Activated naive CD8-positive, alpha-beta T cell (primary cell): Measurements from ENCODE around the gene FAM3B.
A peak's percentile ranks its signal among the peaks of the same experiment; 100 is the strongest.

Experiments
- H3K27ac Mint-ChIP-seq: one replicate; pipeline ENCODE4 v1.8.0; 2021; ENCODE audit warnings: mixed read lengths
- H3K27me3 Mint-ChIP-seq: one replicate; pipeline ENCODE4 v1.8.0; 2021; ENCODE audit warnings: mixed read lengths
- H3K36me3 Mint-ChIP-seq: one replicate; pipeline ENCODE4 v1.8.0; 2021; ENCODE audit warnings: mixed read lengths
- H3K4me1 Mint-ChIP-seq: one replicate; pipeline ENCODE4 v1.8.0; 2021; ENCODE audit warnings: low read depth, mixed read lengths
- H3K4me3 Mint-ChIP-seq: one replicate; pipeline ENCODE4 v1.8.0; 2021; ENCODE audit warnings: mild to moderate bottlenecking, mixed read lengths
- H3K9me3 Mint-ChIP-seq: one replicate; pipeline ENCODE4 v1.8.0; 2021; ENCODE audit warnings: low read depth, mixed read lengths

Gene FAM3B

DNA sequence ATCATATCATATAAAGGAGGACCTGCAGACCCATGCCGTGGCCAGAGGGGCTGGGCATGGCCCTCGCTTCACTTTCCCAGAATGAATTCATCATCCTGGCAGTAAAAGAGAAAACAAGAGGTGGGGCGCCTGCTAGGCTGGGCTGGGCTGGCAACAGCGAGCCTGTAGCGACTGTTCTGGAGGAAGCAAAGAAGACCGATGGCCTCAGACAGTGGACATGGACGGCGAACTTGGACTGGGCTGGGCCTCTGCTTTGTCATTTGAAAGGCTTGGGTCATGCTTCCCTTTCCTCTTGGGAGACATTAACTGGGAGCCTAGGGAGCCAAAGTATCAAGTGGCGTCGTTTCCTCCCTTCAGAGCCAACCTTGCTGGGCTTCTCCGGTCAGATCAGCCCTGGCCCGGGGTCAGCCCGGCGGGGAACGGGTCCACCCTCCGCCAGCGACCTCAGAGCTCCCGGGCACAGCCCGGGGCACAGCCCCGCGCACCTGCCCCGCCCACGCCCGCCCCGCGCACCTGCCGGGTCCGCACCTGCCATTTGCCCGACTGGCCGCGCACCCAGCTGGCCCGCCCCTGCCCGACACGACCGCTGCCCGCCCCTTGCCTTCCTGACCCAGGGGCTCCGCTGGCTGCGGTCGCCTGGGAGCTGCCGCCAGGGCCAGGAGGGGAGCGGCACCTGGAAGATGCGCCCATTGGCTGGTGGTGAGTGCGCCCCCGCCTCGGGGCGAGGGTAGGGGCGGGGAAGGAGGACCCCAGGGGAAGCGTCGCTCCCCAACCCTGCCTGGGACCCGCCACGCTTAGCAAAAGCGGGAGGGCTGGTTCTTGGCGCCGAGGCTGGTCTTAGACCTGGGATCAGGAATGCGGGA is at the start of gene FAM3B:
Gene FAM3B (plus strand): TSS at position 602 of the 863 bp plus-strand sequence. CDS start 79 bp downstream, at position 681.
- H3K9me3 Mint-ChIP-seq, result no peaks in the 10 kb centered on the region
- peaks cover 12% of the 10 kb centered on the region for H3K4me1 Mint-ChIP-seq
- H3K36me3 Mint-ChIP-seq, result no peaks in the 10 kb centered on the region
- peaks cover 24% of the 10 kb centered on the region for H3K27me3 Mint-ChIP-seq
- no peak within 1 kb of the TSS for H3K27ac Mint-ChIP-seq
- H3K4me3 Mint-ChIP-seq, result peak within 1 kb of the TSS; percentile 67

- Mint-ChIP-seq H3K36me3 (peaks cover 2% of the 10 kb centered on the region), H3K9me3 (peaks cover 8% of the 10 kb centered on the region), H3K27ac (no peak overlapping the region), H3K27me3 (peaks cover 6% of the 10 kb centered on the region), H3K4me1 (no peaks in the 10 kb centered on the region), H3K4me3 (no peak overlapping the region)
Measured at GRCh38 chr21:41267346-41267745, 49.3 kb upstream of the FAM3B start.

- Mint-ChIP-seq H3K27me3 (peaks cover 8% of the 10 kb centered on the region), H3K4me3 (no peak overlapping the region), H3K27ac (no peak overlapping the region), H3K4me1 (no peaks in the 10 kb centered on the region), H3K9me3 (peaks cover 10% of the 10 kb centered on the region), H3K36me3 (peaks cover 6% of the 10 kb centered on the region)
Measured at GRCh38 chr21:41269535-41269934, 47.1 kb upstream of the FAM3B start.

- Mint-ChIP-seq H3K4me1 (no peaks in the 10 kb centered on the region), H3K27ac (no peak overlapping the region), H3K27me3 (peaks cover 9% of the 10 kb centered on the region), H3K4me3 (no peak overlapping the region), H3K9me3 (peaks cover 8% of the 10 kb centered on the region), H3K36me3 (peaks cover 3% of the 10 kb centered on the region)
Measured at GRCh38 chr21:41277196-41277595, 39.4 kb upstream of the FAM3B start.

DNA sequence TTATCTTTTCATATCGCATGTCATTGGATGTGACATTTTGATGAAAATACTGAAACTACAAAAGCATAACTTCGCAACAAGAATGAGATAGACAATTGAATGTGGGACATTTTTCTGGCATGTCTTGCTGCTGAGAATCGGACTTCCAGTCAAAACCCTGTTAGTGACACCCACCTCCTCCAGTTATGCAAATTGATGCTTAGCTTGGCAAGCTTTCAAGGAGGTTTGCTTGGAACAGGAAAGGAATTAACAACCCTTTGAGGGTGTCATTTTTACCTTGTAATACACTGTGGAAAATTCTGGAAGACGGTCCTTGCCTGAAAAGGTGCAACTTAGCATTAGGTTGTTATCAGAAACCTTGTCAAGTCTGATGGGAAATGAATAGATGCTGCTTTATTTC is 38.8 kb upstream of the FAM3B start:
- no peak overlapping the region for H3K27ac Mint-ChIP-seq
- H3K4me3 Mint-ChIP-seq, result no peak overlapping the region
- H3K4me1 Mint-ChIP-seq, result no peaks in the 10 kb centered on the region
- H3K27me3 Mint-ChIP-seq, result peaks cover 7% of the 10 kb centered on the region
- H3K9me3 Mint-ChIP-seq, result peaks cover 1% of the 10 kb centered on the region
- peaks cover under 1% of the 10 kb centered on the region for H3K36me3 Mint-ChIP-seq

GRCh38 chr21:41280115-41280919 is 36.3 kb upstream of the FAM3B start:
- H3K27me3 Mint-ChIP-seq, result peaks cover 8% of the 10 kb centered on the region
- H3K36me3 Mint-ChIP-seq, result no peaks in the 10 kb centered on the region
- H3K27ac Mint-ChIP-seq, result no peak overlapping the region
- H3K4me3 Mint-ChIP-seq, result no peak overlapping the region
- no peaks in the 10 kb centered on the region for H3K4me1 Mint-ChIP-seq
- no peaks in the 10 kb centered on the region for H3K9me3 Mint-ChIP-seq

DNA sequence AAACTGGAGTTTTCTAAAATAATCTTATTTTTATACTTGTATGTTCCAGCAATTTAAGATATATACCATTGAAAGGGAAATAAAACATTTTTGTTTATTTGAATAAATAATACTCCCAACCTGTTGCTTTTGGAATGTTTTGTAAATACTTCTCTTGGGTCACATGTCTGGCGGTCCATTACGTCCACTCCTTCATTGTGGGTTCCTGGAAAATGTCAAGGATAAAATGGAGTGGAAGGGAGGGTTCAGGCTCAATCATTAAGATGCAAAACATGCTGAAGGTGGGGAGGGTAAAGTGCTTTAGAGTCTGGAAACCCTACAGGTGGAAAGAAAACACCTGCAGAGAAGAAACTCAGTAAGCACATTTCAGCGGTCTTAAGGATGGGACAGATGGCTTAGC is 34.2 kb upstream of the FAM3B start:
- peaks cover 8% of the 10 kb centered on the region for H3K27me3 Mint-ChIP-seq
- no peak overlapping the region for H3K4me3 Mint-ChIP-seq
- H3K4me1 Mint-ChIP-seq, result no peaks in the 10 kb centered on the region
- no peak overlapping the region for H3K27ac Mint-ChIP-seq
- no peaks in the 10 kb centered on the region for H3K36me3 Mint-ChIP-seq
- no peaks in the 10 kb centered on the region for H3K9me3 Mint-ChIP-seq

GRCh38 chr21:41283211-41283818 is 33.3 kb upstream of the FAM3B start:
- H3K4me1 Mint-ChIP-seq, result no peaks in the 10 kb centered on the region
- H3K36me3 Mint-ChIP-seq, result no peaks in the 10 kb centered on the region
- peaks cover 8% of the 10 kb centered on the region for H3K27me3 Mint-ChIP-seq
- no peak overlapping the region for H3K4me3 Mint-ChIP-seq
- H3K9me3 Mint-ChIP-seq, result no peaks in the 10 kb centered on the region
- H3K27ac Mint-ChIP-seq, result no peak overlapping the region

- Mint-ChIP-seq H3K4me3 (no peak overlapping the region), H3K36me3 (no peaks in the 10 kb centered on the region), H3K9me3 (no peaks in the 10 kb centered on the region), H3K27ac (no peak overlapping the region), H3K27me3 (peaks cover 2% of the 10 kb centered on the region), H3K4me1 (peaks cover 6% of the 10 kb centered on the region)
Measured at GRCh38 chr21:41289431-41289830, 27.2 kb upstream of the FAM3B start.

- no peaks in the 10 kb centered on the region for H3K36me3 Mint-ChIP-seq
- H3K4me3 Mint-ChIP-seq, result no peak overlapping the region
- H3K4me1 Mint-ChIP-seq, result peaks cover 6% of the 10 kb centered on the region
- no peak overlapping the region for H3K27ac Mint-ChIP-seq
- peaks cover 7% of the 10 kb centered on the region for H3K27me3 Mint-ChIP-seq
- H3K9me3 Mint-ChIP-seq, result no peaks in the 10 kb centered on the region
Measured at GRCh38 chr21:41290106-41290799, 26.3 kb upstream of the FAM3B start.

GRCh38 chr21:41294548-41295231 is 21.9 kb upstream of the FAM3B start:
- Mint-ChIP-seq H3K27ac (no peak overlapping the region), H3K4me1 (peaks cover 6% of the 10 kb centered on the region), H3K9me3 (peaks cover 4% of the 10 kb centered on the region), H3K4me3 (no peak overlapping the region), H3K36me3 (peaks cover 3% of the 10 kb centered on the region), H3K27me3 (peaks cover 12% of the 10 kb centered on the region)

- H3K27me3 Mint-ChIP-seq, result peaks cover 12% of the 10 kb centered on the region
- no peak overlapping the region for H3K27ac Mint-ChIP-seq
- H3K36me3 Mint-ChIP-seq, result peaks cover 3% of the 10 kb centered on the region
- H3K9me3 Mint-ChIP-seq, result peaks cover 4% of the 10 kb centered on the region
- H3K4me3 Mint-ChIP-seq, result no peak overlapping the region
- peaks cover 6% of the 10 kb centered on the region for H3K4me1 Mint-ChIP-seq
Measured at GRCh38 chr21:41295721-41296254, 20.8 kb upstream of the FAM3B start.

DNA sequence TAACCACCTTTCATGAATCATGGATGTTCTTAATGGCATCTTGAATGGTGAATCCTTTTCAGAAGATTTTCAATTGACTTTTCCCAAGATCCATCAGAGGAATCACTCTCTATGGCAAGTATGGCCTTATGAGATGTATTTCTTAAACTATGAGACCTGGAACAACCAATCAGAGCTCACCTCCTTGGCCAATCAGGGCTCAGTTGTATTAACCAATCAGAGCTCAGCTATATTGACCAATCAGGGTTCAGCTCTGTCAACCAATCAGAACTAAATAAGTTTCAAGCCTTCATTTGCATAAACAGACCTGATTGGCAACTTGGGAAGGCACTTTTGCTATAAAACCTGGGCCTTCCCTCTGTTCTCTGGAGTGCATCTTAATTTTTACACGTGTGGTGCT is 13.6 kb upstream of the FAM3B start:
- Mint-ChIP-seq H3K4me1 (no peaks in the 10 kb centered on the region), H3K36me3 (peaks cover 4% of the 10 kb centered on the region), H3K9me3 (peaks cover 7% of the 10 kb centered on the region), H3K27me3 (peaks cover 3% of the 10 kb centered on the region), H3K27ac (no peak overlapping the region), H3K4me3 (no peak overlapping the region)
